Lower leg skin (tissue), 3 donors: Measurements from ENCODE around the gene ORM2.

ENCODE experiments used
- CTCF ChIP-seq, 3 donors: fragments of 450-650 bp; IDR thresholded peaks; one replicate each; pipeline ENCODE4 v1.5.1; 2016; ENCODE audit warnings: antibody characterized with exemption in 3 of 3, mild to moderate bottlenecking in 3 of 3, moderate library complexity in 2 of 3
- POLR2A ChIP-seq, 2 donors: fragments of 450-650 bp; IDR thresholded peaks; one replicate each; pipeline ENCODE4 v1.6.1; 2016 to 2017; ENCODE audit warnings: antibody characterized with exemption in 2 of 2, mild to moderate bottlenecking in 1 of 2, moderate library complexity in 1 of 2

- TF ChIP-seq CTCF (IDR thresholded peaks at IDR 0.05) = no peak
- no peak for TF ChIP-seq POLR2A (IDR thresholded peaks at IDR 0.05)
These were observed 27.7 kb upstream of the ORM2 start for GRCh38 chr9:114301798-114302565.
